Astrocyte (in vitro differentiated cells and primary cell): Measurements from ENCODE around the gene DISP3. TPM values are rescaled to one million over a fixed set of nuclear protein-coding genes. Genes with fewer than 3 reads are reported as not detected.

Source experiments
- DNase-seq: peaks from one replicate; pipeline ENCODE4 v3.0.0-alpha.2; 2010; ENCODE audit warnings: low read depth
- FAIRE-seq: peaks from 2 replicates; lab custom pipeline; 2011; peaks lifted over from hg19 to GRCh38; lab: Jason Lieb, UNC
- H2AFZ ChIP-seq: 2 replicates; pipeline ENCODE4 v1.6.0; 2012; ENCODE audit warnings: low read depth, low read length, inconsistent platforms
- H3K27ac ChIP-seq: 2 replicates; pipeline ENCODE4 v1.5.1; 2011; ENCODE audit warnings: low read depth, low read length, inconsistent platforms
- H3K27me3 ChIP-seq: 2 replicates; pipeline ENCODE4 v1.6.0; 2011; ENCODE audit warnings: low read length, inconsistent platforms; ENCODE audit not compliant: insufficient read depth
- H3K36me3 ChIP-seq: 2 replicates; pipeline ENCODE4 v1.5.1; 2011; ENCODE audit warnings: low read length, inconsistent platforms; ENCODE audit not compliant: insufficient read depth
- H3K4me1 ChIP-seq: 2 replicates; pipeline ENCODE4 v1.5.1; 2011; ENCODE audit warnings: low read length, inconsistent platforms; ENCODE audit not compliant: insufficient read depth
- H3K4me2 ChIP-seq: 2 replicates; pipeline ENCODE4 v1.6.0; 2012; ENCODE audit warnings: low read length, inconsistent platforms
- H3K4me3 ChIP-seq: 2 replicates; pipeline ENCODE4 v1.5.1; 2011; ENCODE audit warnings: low read depth, mild to moderate bottlenecking, low read length, inconsistent platforms; ENCODE audit not compliant: insufficient read depth
- H3K79me2 ChIP-seq: 2 replicates; pipeline ENCODE4 v1.6.0; 2012; ENCODE audit warnings: mild to moderate bottlenecking, low read length, inconsistent platforms; ENCODE audit not compliant: insufficient read depth
- H3K9ac ChIP-seq: 2 replicates; pipeline ENCODE4 v1.6.0; 2012; ENCODE audit warnings: mild to moderate bottlenecking, low read length, inconsistent platforms
- H3K9me3 ChIP-seq: 2 replicates; pipeline ENCODE4 v1.5.1; 2012; ENCODE audit warnings: low read depth, mild to moderate bottlenecking, low read length, inconsistent platforms; ENCODE audit not compliant: insufficient read depth
- H4K20me1 ChIP-seq: 2 replicates; pipeline ENCODE4 v1.6.0; 2012; ENCODE audit warnings: low read length, inconsistent platforms; ENCODE audit not compliant: insufficient read depth
- H3K27ac Mint-ChIP-seq: one replicate; pipeline ENCODE4 v1.8.0; 2021; ENCODE audit warnings: mild to moderate bottlenecking, mixed read lengths; ENCODE audit not compliant: unreplicated experiment
- H3K27me3 Mint-ChIP-seq: one replicate; pipeline ENCODE4 v1.8.0; 2021; ENCODE audit warnings: low read depth, mixed read lengths; ENCODE audit not compliant: unreplicated experiment
- H3K36me3 Mint-ChIP-seq: one replicate; pipeline ENCODE4 v1.8.0; 2021; ENCODE audit warnings: low read depth, mixed read lengths; ENCODE audit not compliant: unreplicated experiment
- H3K4me1 Mint-ChIP-seq: one replicate; pipeline ENCODE4 v1.8.0; 2021; ENCODE audit warnings: low read depth, mixed read lengths; ENCODE audit not compliant: unreplicated experiment
- H3K4me3 Mint-ChIP-seq: one replicate; pipeline ENCODE4 v1.8.0; 2021; ENCODE audit warnings: mild to moderate bottlenecking, moderate library complexity, mixed read lengths; ENCODE audit not compliant: unreplicated experiment
- H3K9me3 Mint-ChIP-seq: one replicate; pipeline ENCODE4 v1.8.0; 2021; ENCODE audit warnings: mild to moderate bottlenecking, mixed read lengths; ENCODE audit not compliant: unreplicated experiment
- CTCF ChIP-seq: IDR thresholded peaks from 2 replicates; pipeline ENCODE4 v1.5.1; 2011; ENCODE audit warnings: low read depth, mild to moderate bottlenecking, inconsistent platforms, low read length, moderate library complexity; ENCODE audit not compliant: insufficient read depth
- EZH2 ChIP-seq: IDR thresholded peaks from 2 replicates; pipeline ENCODE4 v1.6.1; 2012; ENCODE audit warnings: mild to moderate bottlenecking, low read length, inconsistent platforms; ENCODE audit not compliant: insufficient read depth
- total RNA-seq: library from RNA; stranded (reverse); gene quantifications from 2 replicates; pipeline ENCODE4 v1.2.1, GENCODE V29; 2021

Gene DISP3
- total RNA-seq, 1 donor from 2014 or later: 0.32 TPM

DNA sequence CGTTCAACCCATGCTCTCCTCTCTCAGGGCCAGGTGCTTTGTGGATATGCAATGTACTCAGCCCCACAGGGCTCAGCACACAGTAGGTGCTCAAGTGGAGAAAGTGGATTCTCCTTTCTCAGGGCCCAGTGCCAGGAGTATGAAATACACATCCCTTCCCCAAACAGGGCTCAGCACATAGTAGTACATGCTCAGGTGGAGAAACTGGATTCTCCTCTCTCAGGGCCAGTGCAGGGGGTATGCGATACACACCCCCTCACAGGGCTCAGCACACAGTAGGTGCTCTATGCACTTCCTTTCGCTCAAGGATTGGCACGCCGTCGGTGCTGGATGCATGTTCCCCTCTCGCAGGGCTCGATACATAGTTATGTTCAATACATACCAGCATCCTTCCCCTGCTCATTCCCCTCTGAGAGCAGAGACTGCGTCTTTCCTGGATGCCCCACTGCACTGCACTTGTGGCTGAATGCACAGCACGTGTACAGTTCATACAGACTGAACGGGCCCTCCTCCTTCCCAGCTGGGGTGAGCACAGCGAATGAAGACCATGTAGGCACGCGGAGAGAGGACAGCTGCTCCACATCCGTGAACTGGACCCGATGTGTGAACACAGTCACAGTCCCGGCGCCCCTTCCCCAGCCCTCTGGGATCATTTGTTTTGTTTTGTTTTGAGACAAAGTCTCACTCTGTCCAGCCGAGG lies 16.6 kb upstream of the DISP3 start:
- Histone ChIP-seq H3K4me1 (no peaks in the 10 kb centered on the region), H3K4me2 (no peak overlapping the region), H3K9ac (no peak overlapping the region), H3K36me3 (no peaks in the 10 kb centered on the region), H3K4me3 (no peak overlapping the region), H4K20me1 (no peaks in the 10 kb centered on the region), H3K27ac (no peak overlapping the region), H2AFZ (no peak overlapping the region), H3K27me3 (no peaks in the 10 kb centered on the region), H3K9me3 (no peaks in the 10 kb centered on the region), H3K79me2 (no peaks in the 10 kb centered on the region)
- H3K4me3 Mint-ChIP-seq: no peak overlapping the region
- peaks cover 74% of the 10 kb centered on the region for H3K27me3 Mint-ChIP-seq
- no peak for FAIRE-seq
- TF ChIP-seq CTCF (no peak), EZH2 (no peak)
- H3K36me3 Mint-ChIP-seq: no peaks in the 10 kb centered on the region
- H3K27ac Mint-ChIP-seq: no peak overlapping the region
- no peak for DNase-seq
- no peaks in the 10 kb centered on the region for H3K9me3 Mint-ChIP-seq
- H3K4me1 Mint-ChIP-seq: no peaks in the 10 kb centered on the region

GRCh38 chr1:11463177-11463576 lies 15.8 kb upstream of the DISP3 start:
- no peak for FAIRE-seq
- Histone ChIP-seq H3K27ac (no peak overlapping the region), H3K36me3 (no peaks in the 10 kb centered on the region), H3K27me3 (peaks cover 2% of the 10 kb centered on the region), H2AFZ (no peak overlapping the region), H3K9me3 (no peaks in the 10 kb centered on the region), H3K9ac (no peak overlapping the region), H3K4me1 (no peaks in the 10 kb centered on the region), H3K4me2 (no peak overlapping the region), H3K4me3 (no peak overlapping the region), H4K20me1 (no peaks in the 10 kb centered on the region), H3K79me2 (no peaks in the 10 kb centered on the region)
- TF ChIP-seq EZH2 (no peak), CTCF (no peak)
- no peak overlapping the region for H3K4me3 Mint-ChIP-seq
- no peaks in the 10 kb centered on the region for H3K9me3 Mint-ChIP-seq
- no peak overlapping the region for H3K27ac Mint-ChIP-seq
- DNase-seq: no peak
- peaks cover 74% of the 10 kb centered on the region for H3K27me3 Mint-ChIP-seq
- H3K4me1 Mint-ChIP-seq: no peaks in the 10 kb centered on the region
- H3K36me3 Mint-ChIP-seq: no peaks in the 10 kb centered on the region

GRCh38 chr1:11465307-11465706 lies 13.6 kb upstream of the DISP3 start:
- Histone ChIP-seq H3K9me3 (no peaks in the 10 kb centered on the region), H3K4me3 (no peak overlapping the region), H3K9ac (no peak overlapping the region), H4K20me1 (no peaks in the 10 kb centered on the region), H3K4me1 (no peaks in the 10 kb centered on the region), H3K27ac (no peak overlapping the region), H3K27me3 (peaks cover 2% of the 10 kb centered on the region), H3K36me3 (no peaks in the 10 kb centered on the region), H3K4me2 (no peak overlapping the region), H3K79me2 (no peaks in the 10 kb centered on the region), H2AFZ (no peak overlapping the region)
- Mint-ChIP-seq H3K27ac (no peak overlapping the region), H3K27me3 (peaks cover 84% of the 10 kb centered on the region), H3K4me3 (no peak overlapping the region), H3K4me1 (no peaks in the 10 kb centered on the region), H3K36me3 (no peaks in the 10 kb centered on the region), H3K9me3 (no peaks in the 10 kb centered on the region)
- DNase-seq: no peak
- no peak for TF ChIP-seq CTCF
- no peak for FAIRE-seq
